Measurements from ENCODE around the gene EYA2. TPM values are rescaled to one million over a fixed set of nuclear protein-coding genes. Genes with fewer than 3 reads are reported as not detected.

Gene EYA2
- total RNA-seq, 2 experiments from 2014 or later, result not detected

DNA sequence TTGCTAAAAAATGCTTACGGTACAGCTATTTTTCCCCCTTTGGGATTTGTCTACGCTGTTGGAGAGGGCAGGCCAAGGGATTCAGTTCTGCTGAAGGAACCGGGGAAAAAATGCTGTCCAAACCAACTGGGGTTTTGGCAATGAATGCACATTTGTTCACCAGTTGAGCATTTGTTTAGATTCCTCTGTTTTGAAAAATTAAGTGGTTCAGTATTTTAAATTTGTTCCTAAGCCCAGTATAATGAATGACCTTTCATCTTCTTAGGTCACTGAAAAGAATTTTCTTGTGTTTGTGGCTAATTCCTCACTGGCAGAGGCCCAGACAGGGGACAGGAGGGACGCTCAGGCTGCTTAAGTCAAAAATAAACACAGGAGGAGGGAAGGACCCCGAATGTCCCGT lies 10.8 kb upstream of the EYA2 start:
- ChIA-PET CTCF (no interaction called here), POLR2A (no interaction called here)
- H3K27ac Mint-ChIP-seq, result no peak overlapping the region
- H3K36me3 Mint-ChIP-seq (ENCODE audit: low read depth), result no peaks in the 10 kb centered on the region
- H3K4me1 Mint-ChIP-seq (ENCODE audit: low read depth), result no peaks in the 10 kb centered on the region
- intact Hi-C loops (cut with micrococcal nuclease), result no loop called here
- peaks cover 32% of the 10 kb centered on the region for H3K27me3 Mint-ChIP-seq
- ATAC-seq (no peak), DNase-seq (no peak)
- H3K9me3 Mint-ChIP-seq, result no peaks in the 10 kb centered on the region
- no peak overlapping the region for H3K4me3 Mint-ChIP-seq
- TF ChIP-seq, protein P1, sequence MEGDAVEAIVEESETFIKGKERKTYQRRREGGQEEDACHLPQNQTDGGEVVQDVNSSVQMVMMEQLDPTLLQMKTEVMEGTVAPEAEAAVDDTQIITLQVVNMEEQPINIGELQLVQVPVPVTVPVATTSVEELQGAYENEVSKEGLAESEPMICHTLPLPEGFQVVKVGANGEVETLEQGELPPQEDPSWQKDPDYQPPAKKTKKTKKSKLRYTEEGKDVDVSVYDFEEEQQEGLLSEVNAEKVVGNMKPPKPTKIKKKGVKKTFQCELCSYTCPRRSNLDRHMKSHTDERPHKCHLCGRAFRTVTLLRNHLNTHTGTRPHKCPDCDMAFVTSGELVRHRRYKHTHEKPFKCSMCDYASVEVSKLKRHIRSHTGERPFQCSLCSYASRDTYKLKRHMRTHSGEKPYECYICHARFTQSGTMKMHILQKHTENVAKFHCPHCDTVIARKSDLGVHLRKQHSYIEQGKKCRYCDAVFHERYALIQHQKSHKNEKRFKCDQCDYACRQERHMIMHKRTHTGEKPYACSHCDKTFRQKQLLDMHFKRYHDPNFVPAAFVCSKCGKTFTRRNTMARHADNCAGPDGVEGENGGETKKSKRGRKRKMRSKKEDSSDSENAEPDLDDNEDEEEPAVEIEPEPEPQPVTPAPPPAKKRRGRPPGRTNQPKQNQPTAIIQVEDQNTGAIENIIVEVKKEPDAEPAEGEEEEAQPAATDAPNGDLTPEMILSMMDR (IDR thresholded peaks at IDR 0.05), result no peak

DNA sequence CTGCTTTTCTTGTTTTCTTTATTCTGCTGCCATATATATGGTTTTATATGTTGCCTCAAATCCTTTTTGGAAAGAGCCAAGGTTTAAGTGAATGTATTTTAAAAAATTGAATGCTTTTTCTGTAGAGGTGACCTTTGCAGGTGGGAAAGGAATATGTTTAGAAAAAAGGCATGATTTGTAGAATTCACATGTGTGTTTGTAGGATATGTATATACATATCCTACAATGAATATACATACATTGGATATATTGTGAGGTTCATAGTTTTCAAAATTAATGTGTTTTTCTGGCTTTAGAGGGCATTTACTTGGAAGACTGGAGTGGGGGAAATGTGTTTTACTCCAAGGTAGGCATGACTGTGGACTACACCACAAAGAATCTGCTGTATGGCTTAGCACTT lies 4.0 kb upstream of the EYA2 start:
- CTCF ChIA-PET, result no interaction called here
- no peaks in the 10 kb centered on the region for H3K4me1 Mint-ChIP-seq (ENCODE audit: low read depth)
- no peak for ATAC-seq

DNA sequence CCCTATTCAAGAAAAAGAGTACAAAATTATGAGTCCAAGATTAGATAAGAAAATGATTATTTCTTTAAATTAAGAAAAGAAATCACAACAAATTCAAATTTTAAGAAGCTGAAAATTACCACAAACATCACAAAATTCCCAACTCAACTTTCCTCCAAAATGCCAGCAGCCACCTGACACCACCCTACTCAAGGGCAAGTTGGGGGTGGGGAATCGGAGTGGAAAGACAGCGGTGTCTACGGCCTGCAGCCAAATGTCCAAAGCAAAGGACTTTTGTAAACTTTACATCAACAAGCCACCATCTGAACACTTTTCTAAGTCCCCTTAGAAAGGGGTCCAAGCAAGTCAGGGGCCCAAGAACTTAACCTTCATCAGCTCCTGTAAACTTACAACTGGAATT lies 1.6 kb upstream of the EYA2 start:
- CTCF ChIA-PET, result no interaction called here

More for the DNA sequence above, 4.0 kb upstream of the EYA2 start:
- intact Hi-C loops (cut with micrococcal nuclease), result no loop called here
- Mint-ChIP-seq H3K27me3 (peaks cover 25% of the 10 kb centered on the region), H3K4me3 (no peak overlapping the region), H3K27ac (no peak overlapping the region), H3K9me3 (no peaks in the 10 kb centered on the region), H3K36me3 (ENCODE audit: low read depth) (no peaks in the 10 kb centered on the region)
- DNase-seq, result no peak
- TF ChIP-seq, protein P1 (IDR thresholded peaks at IDR 0.05), result no peak
- POLR2A ChIA-PET, result no interaction called here

DNA sequence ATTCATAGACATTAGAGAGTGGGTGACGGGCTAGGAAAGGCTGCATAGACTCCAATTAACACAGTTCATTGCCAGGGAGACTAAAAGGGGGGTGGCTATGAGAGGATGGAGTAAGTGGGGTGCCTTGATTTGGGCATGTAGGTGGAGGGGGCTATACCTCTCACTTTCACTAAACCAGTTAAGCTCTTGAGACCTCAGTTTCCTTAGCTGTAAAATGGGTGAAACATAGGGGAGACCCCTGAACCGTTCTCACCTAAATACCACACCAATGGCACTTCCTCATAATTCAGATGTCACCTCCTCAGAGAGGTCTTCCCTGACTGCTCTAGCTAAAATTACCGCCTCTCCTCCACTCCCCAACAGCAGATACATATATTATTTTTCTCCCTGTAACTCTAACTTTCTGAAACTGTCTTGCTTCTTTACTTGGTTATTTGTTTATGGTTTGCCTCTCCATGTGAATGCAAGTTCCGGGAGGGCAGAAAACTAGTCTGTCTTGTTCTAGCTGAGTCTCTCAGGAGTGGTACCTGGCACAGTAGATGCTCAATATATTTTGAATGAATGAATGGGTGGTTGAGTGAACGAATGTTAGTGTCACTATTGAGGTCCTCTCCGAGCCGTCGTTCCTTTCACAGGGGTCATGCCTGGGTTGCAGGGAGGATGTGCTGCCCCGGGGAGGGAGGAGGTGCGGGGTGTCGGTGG lies 615 bp upstream of the EYA2 start:
- intact Hi-C loops (cut with micrococcal nuclease), result no loop called here
- H3K36me3 Mint-ChIP-seq (ENCODE audit: low read depth), result no peaks in the 10 kb centered on the region
- H3K27ac Mint-ChIP-seq, result no peak overlapping the region
- no peak for ATAC-seq
- ChIA-PET POLR2A (no interaction called here), CTCF (no interaction called here)
- H3K27me3 Mint-ChIP-seq, result peaks cover 40% of the 10 kb centered on the region
- TF ChIP-seq, protein P1 (IDR thresholded peaks at IDR 0.05), result no peak
- no peak overlapping the region for H3K4me3 Mint-ChIP-seq
- DNase-seq, result no peak
- H3K4me1 Mint-ChIP-seq (ENCODE audit: low read depth), result no peaks in the 10 kb centered on the region
- no peaks in the 10 kb centered on the region for H3K9me3 Mint-ChIP-seq

More for the DNA sequence above, 1.6 kb upstream of the EYA2 start:
- Mint-ChIP-seq H3K36me3 (ENCODE audit: low read depth) (no peaks in the 10 kb centered on the region), H3K27me3 (peaks cover 37% of the 10 kb centered on the region), H3K9me3 (no peaks in the 10 kb centered on the region), H3K27ac (no peak overlapping the region), H3K4me1 (ENCODE audit: low read depth) (no peaks in the 10 kb centered on the region), H3K4me3 (no peak overlapping the region)
- POLR2A ChIA-PET, result no interaction called here
- ATAC-seq (no peak), DNase-seq (no peak)
- intact Hi-C loops (cut with micrococcal nuclease), result no loop called here
- TF ChIP-seq, protein P1 (IDR thresholded peaks at IDR 0.05), result no peak

DNA sequence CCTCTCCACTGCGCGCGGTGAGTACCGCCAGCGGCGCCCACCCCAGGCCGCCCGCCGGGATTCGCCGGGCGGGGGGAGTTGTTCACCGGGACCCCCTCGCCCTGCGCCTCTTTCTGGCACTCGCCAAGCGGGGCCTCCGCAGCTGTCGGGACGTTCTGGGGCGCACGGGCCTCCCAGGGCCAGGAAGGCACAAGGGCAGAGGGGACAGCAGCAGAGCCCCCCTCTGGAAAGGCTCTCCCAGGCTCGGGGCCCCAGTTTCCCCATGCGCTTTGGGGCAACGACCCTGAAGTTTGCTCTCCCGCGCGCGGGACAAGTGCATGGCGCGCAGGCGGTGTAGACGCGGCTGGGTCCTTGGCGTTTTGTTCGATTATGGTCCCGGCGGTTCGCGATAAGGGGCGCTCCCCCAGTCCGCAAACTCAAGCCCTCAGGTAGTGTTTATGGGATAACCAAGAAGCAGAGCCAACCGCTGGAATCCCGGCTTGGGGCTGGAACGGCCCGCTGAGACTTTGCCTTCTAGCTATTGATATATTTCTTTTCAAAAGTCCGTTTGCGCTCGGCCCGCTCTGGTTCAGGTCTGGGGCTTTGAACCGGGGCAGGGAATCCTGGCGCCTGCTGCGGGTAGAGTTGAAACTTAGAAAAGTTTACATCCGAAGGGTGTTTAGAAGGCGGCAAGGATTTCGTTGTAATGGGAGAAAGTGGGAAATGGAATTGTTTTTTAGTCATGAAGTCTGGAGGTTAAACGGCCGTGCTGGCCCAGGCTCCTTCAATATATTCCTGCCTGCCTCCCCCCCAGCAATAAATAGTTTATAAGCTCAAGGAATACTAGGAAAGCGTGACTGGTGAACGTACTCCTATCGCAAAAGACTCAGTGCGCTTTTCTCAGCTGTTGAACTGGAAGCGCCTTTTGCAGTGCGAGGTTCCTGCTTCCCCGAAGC lies 595 bp downstream of the EYA2 start:
- Mint-ChIP-seq H3K4me3 (no peak overlapping the region), H3K4me1 (ENCODE audit: low read depth) (no peaks in the 10 kb centered on the region), H3K9me3 (no peaks in the 10 kb centered on the region), H3K27me3 (peaks cover 40% of the 10 kb centered on the region), H3K27ac (no peak overlapping the region), H3K36me3 (ENCODE audit: low read depth) (no peaks in the 10 kb centered on the region)
- TF ChIP-seq, protein P1 (IDR thresholded peaks at IDR 0.05), result no peak
- ChIA-PET CTCF (no interaction called here), POLR2A (no interaction called here)
- intact Hi-C loops (cut with micrococcal nuclease), result no loop called here
- ATAC-seq (no peak), DNase-seq (no peak)
